GM19395 (cell line): ENCODE measurements around the gene OR9G1.
"Not testable (repeated sequence)": the region's sequence is repeated elsewhere in the genome, so short reads cannot be mapped to it uniquely, and the experiment has no call there.

Experiments
- ATAC-seq: cut with Tn5 transposase; IDR thresholded peaks from one replicate; pipeline ENCODE4 v1.9.1; 2021; ENCODE audit warnings: mild to moderate bottlenecking, moderate library complexity; ENCODE audit not compliant: unreplicated experiment

Gene OR9G1

GRCh38 chr11:56698795-56699194, at the start of gene OR9G1:
OR9G1 (plus strand) TSS chr11:56699095; CDS start chr11:56700388, 1,293 bp downstream.
- ATAC-seq = no peak

GRCh38 chr11:56659755-56660154, 39.1 kb upstream of the OR9G1 start:
- no peak for ATAC-seq

- no peak for ATAC-seq
Observed at GRCh38 chr11:56663386-56663785, 35.5 kb upstream of the OR9G1 start, which contains the start of gene OR5AR1. OR5AR1 (plus strand) TSS chr11:56663686; CDS start chr11:56663686, 0 bp downstream.

- no peak for ATAC-seq
Observed at GRCh38 chr11:56670984-56671383, 27.9 kb upstream of the OR9G1 start.

GRCh38 chr11:56688554-56689100, 10.3 kb upstream of the OR9G1 start:
- no peak for ATAC-seq

- not testable (repeated sequence) for ATAC-seq
Observed at GRCh38 chr11:56691179-56691578, 7.7 kb upstream of the OR9G1 start.

GRCh38 chr11:56693428-56693827, 5.5 kb upstream of the OR9G1 start:
- no peak for ATAC-seq

- ATAC-seq = no peak
Observed at GRCh38 chr11:56700242-56700913, 1.5 kb downstream of the OR9G1 start.

GRCh38 chr11:56700914-56701485, 2.1 kb downstream of the OR9G1 start:
- no peak for ATAC-seq

- no peak for ATAC-seq
Observed at GRCh38 chr11:56705784-56706396, 7.0 kb downstream of the OR9G1 start.

GRCh38 chr11:56706486-56706885, 7.6 kb downstream of the OR9G1 start:
- ATAC-seq = no peak

- ATAC-seq = no peak
Observed at GRCh38 chr11:56714206-56714605, 15.3 kb downstream of the OR9G1 start.

- ATAC-seq = no peak
Observed at GRCh38 chr11:56716379-56716854, 17.5 kb downstream of the OR9G1 start.

GRCh38 chr11:56720513-56720912, 21.6 kb downstream of the OR9G1 start:
- ATAC-seq = no peak

- ATAC-seq = no peak
Observed at GRCh38 chr11:56740107-56740506, 41.2 kb downstream of the OR9G1 start.

GRCh38 chr11:56740886-56741285, 42.0 kb downstream of the OR9G1 start:
- no peak for ATAC-seq

GRCh38 chr11:56748597-56748996, 49.7 kb downstream of the OR9G1 start, which contains the start of gene OR9G4:
OR9G4 (minus strand) TSS chr11:56748697; CDS start chr11:56743766, 4,931 bp downstream.
- ATAC-seq = no peak

GRCh38 chr11:56750190-56750589, 51.3 kb downstream of the OR9G1 start:
- ATAC-seq = no peak

GRCh38 chr11:56751480-56751879, 52.6 kb downstream of the OR9G1 start:
- no peak for ATAC-seq
